ENCODE data around the gene SLC22A31.

GRCh38 chr16:89246903-89247733 is 46.8 kb upstream of the SLC22A31 start:
- peak in 1 of 2 donors; percentile 49 for TF ChIP-seq POLR2AphosphoS5 (IDR thresholded peaks at IDR 0.05)
- no peak for TF ChIP-seq CTCF (IDR thresholded peaks at IDR 0.05)

Data from esophagus muscularis mucosa (tissue), 3 donors.